ENCODE data around the gene ELAC2. TPM values are rescaled to one million over a fixed set of nuclear protein-coding genes. Genes with fewer than 3 reads are reported as not detected.

The ELAC2 gene
- total and polyA plus RNA-seq, 2 of the 8 experiments (the other 6 are each of a cell fraction or from before 2014, with no cell fraction given): 91.6 to 127 TPM

- Histone ChIP-seq H3K4ac (replicated peaks; ENCODE audit: insufficient read length, low read depth, low read length) (no peak overlapping the region), H3K79me1 (ENCODE audit: low read depth, low read length) (no peaks in the 10 kb centered on the region), H3K9ac (replicated peaks in 1 of 4; ENCODE audit: extremely low read depth in 1 of 4, low read depth in 3 of 4, low read length in 3 of 4) (no peak overlapping the region), H2BK20ac (ENCODE audit: low read length) (no peak overlapping the region), H2BK5ac (ENCODE audit: low read depth, low read length) (no peak overlapping the region), H3K4me2 (ENCODE audit: insufficient read depth in 1 of 2, low read depth in 2 of 2, low read length in 2 of 2) (no peak overlapping the region), H3K56ac (replicated peaks; ENCODE audit: insufficient read length, low read depth, low read length) (no peak overlapping the region), H3K79me2 (ENCODE audit: control insufficient read depth in 1 of 2, insufficient read depth in 2 of 2, low read length in 2 of 2) (no peaks in the 10 kb centered on the region), H3K4me1 (replicated peaks in 1 of 4; ENCODE audit: control insufficient read depth in 3 of 4, insufficient read depth in 4 of 4, low read length in 3 of 4) (no peaks in the 10 kb centered on the region), H3K27me3 (replicated peaks in 1 of 4; ENCODE audit: control insufficient read depth in 3 of 4, extremely low read depth in 1 of 4, insufficient read depth in 3 of 4, low read length in 3 of 4) (no peaks in the 10 kb centered on the region), H3K36me3 (ENCODE audit: control insufficient read depth in 2 of 4, insufficient read depth in 4 of 4, low read length in 3 of 4) (peaks cover 44 to 71% (median 59%) of the 10 kb centered on the region in 4 experiments), H3K4me3 (ENCODE audit: extremely low read depth in 1 of 4, insufficient read depth in 2 of 4, low read depth in 3 of 4, low read length in 4 of 4) (no peak overlapping the region), H3K18ac (ENCODE audit: extremely low read depth, low read length) (no peak overlapping the region), H2AK5ac (ENCODE audit: low read depth, low read length) (no peak overlapping the region), H2BK15ac (ENCODE audit: low read length) (no peak overlapping the region), H3K23ac (ENCODE audit: insufficient read length) (no peak overlapping the region), H3K23me2 (ENCODE audit: low read depth, low read length) (no peaks in the 10 kb centered on the region), H3K27ac (ENCODE audit: low read depth, low read length) (no peak overlapping the region; the same call in 1 of the 2 replicates), H2AFZ (ENCODE audit: low read length) (no peak overlapping the region), H4K20me1 (replicated peaks in 1 of 2; ENCODE audit: control insufficient read depth in 1 of 2, insufficient read depth in 2 of 2, low read length in 2 of 2) (peaks cover 1 to 11% of the 10 kb centered on the region in 2 experiments), H2BK12ac (ENCODE audit: low read depth, low read length) (no peak overlapping the region), H2BK120ac (replicated peaks; ENCODE audit: low read depth, low read length) (no peak overlapping the region), H4K91ac (replicated peaks; ENCODE audit: insufficient read length, low read length) (no peak overlapping the region), H3K14ac (ENCODE audit: insufficient read length) (no peak overlapping the region), H4K5ac (ENCODE audit: insufficient read length, low read depth, low read length) (no peak overlapping the region), H4K8ac (ENCODE audit: extremely low read depth, insufficient read depth, low read length) (no peak overlapping the region), H3K9me3 (ENCODE audit: insufficient read depth in 2 of 2, low read depth in 1 of 2, low read length in 1 of 2) (no peaks in the 10 kb centered on the region)
- WGBS, 2 experiments (ENCODE audit: extremely low coverage in 1 of 2, insufficient coverage in 1 of 2, insufficient read length in 1 of 2, insufficient replicate concordance in 2 of 2, low coverage in 1 of 2, low lambda C conversion rate in 2 of 2, missing lambda C conversion rate in 1 of 2): 95% methylated on average over 6 of the region's 6 CpGs; no CpG with 5 or more reads in 1 of the 2 experiments
- TF ChIP-seq NRF1 (IDR thresholded peaks at IDR 0.05; ENCODE audit: low read depth, low read length) (no peak), CBX8 (IDR thresholded peaks at IDR 0.05; ENCODE audit: borderline replicate concordance, low read depth, low read length) (no peak), EP300 (IDR thresholded peaks at IDR 0.05; ENCODE audit: borderline replicate concordance in 1 of 2, low read depth in 2 of 2, low read length in 2 of 2) (no peak), TEAD4 (IDR thresholded peaks at IDR 0.05; ENCODE audit: low read depth, low read length) (no peak), TAF7 (optimal IDR thresholded peaks at IDR 0.05; ENCODE audit: borderline replicate concordance, low read depth, low read length) (no peak), CREB1 (IDR thresholded peaks at IDR 0.05) (no peak)
- FAIRE-seq (no peak), DNase-seq (ENCODE audit: low read depth in 1 of 2, low spot score in 2 of 2) (no peak)
- POLR2A ChIA-PET (ENCODE audit: partially characterized antibody): interaction anchor here (1.2 to 3.9 kb wide), 5 partner anchors 8 to 18 kb away, joined by 4 to 13 read pairs (median 4); no protein-coding TSS in a partner anchor
- CTCF ChIA-PET (ENCODE audit: partially characterized antibody): interaction anchor here (1.0 to 2.7 kb wide), 8 partner anchors 11 to 457 kb away, joined by 3 to 18 read pairs (median 4); partner anchors contain the start of gene ELAC2
Measured at GRCh38 chr17:13003927-13004326, 13.9 kb downstream of the ELAC2 start.

Data from H1 (cell line).